Bone marrow (tissue), 2 donors: ENCODE data around the gene SPINDOC.
"Not testable (repeated sequence)": the region's sequence is repeated elsewhere in the genome, so short reads cannot be mapped to it uniquely, and the experiment has no call there.

Experiments
- DNase-seq, 2 donors: peaks; one replicate each; lab custom pipeline; 2025; lab: John Stamatoyannopoulos, UW

SPINDOC gene

DNA sequence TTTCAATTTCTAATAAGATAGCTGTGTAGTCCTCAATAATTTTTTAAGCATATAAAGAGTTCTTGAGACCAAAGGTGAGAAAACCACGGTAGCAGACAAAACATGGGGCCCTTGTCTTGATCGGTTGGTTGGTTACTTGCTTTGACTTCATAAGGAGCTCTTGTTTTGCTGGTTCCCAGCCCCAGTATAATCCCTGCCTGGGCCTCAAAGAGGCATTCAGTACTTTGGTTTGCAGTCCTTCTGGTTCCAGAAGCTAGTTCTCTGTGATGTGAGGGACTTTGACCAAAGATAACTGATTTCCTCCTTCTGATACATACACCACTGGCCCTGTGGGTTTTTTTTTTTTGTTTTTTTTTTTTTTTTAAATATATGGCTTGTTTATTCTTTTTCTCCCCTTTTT is 42.7 kb downstream of the SPINDOC start:
- DNase-seq, result no peak

DNA sequence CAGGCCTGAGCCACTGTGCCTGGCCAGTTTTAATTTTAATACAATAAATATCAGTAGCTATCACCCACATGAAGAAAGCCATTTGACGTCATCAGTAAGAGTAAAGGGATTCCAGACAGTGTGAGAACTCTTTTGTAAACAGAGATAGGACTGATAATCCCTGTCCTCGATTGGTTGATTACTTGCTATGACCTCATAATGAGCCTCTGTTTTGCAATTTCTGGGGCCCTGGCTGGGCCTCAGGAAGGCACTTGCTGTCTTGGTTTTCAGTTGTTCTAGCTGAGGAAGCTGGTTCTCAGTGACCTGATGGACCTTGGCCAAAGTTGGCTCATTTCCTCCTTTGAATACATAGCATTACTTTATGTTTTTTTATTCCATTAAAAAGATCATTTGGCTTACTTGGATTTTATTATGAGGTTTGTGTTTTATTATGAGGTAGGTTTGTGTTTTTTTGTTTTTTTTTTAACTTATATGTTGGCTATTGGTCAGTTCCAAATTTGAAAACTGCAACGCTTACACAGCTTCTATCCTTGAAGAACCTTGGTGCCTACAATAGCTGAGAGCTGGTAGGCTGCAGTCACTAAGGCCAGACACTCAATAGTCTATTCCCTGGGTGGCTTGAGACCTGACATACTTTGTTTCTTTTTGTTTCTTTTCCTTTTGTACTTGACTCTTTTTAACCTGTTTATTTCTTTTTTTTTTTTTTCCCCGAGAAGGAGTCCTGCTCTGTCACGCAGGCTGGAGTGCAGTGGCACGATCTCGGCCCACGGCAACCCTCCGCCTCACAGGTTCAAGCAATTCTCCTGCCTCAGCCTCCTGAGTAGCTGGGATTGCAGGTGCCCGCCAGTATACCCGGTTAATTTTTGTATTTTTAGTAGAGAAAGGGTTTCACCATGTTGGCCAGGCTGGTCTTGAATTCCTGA is 45.6 kb downstream of the SPINDOC start:
- DNase-seq, result no peak

DNA sequence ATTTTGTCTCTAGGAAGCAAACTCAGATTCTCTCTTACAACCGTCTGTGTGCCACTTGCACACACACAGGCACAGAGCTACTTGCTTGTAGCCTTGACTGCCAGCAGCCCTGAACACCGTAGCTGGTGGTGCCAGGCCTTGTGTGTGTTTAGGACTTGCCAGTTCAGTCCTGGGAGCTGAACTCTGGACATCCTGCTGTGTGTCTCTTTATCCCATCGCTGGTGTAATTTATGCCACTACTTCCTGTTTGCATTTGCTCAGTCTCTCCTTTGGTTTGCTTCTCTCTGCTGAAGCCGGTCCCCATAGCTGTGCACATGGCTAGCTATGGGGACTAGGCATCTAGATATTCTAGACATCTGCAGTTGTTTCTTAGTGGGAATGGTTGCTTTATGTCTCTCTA is 49.7 kb downstream of the SPINDOC start:
- DNase-seq, result peak in 1 of 2 donors; percentile 9

DNA sequence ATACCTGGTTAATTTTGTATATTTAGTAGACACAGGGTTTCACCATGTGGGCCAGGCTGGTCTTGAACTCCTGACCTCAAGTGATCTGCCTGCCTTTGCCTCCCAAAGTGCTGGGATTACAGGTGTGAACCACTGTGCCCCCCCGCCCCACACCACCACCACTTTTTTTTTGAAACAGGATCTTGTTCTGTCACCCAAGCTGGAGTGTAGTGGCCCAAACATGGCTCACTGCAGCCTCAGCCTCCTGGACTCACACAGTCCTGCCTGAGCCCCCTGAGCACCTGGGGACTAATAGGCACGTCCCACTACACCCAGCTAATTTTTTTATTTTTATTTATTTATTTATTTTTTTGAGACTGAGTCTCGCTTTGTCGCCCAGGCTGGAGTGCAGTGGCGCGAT is 50.4 kb downstream of the SPINDOC start:
- not testable (repeated sequence) for DNase-seq

DNA sequence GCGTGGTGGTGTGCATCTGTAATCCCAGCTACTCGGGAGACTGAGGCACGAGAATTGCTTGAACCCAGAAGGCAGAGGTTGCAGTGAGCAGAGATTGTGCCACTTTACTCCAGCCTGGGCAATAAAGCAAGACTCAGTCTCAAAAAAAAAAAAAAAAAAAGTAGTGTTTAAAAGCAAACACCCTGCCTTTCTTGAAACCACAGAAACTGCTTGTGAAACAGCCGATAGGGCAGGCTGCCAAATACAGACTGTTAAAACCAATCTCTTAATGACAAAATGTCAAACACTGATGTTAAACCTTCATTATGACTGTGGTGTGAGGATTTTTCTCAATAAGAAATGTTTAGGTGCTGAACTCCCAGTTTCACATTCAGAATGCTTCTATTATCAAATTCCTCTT is 53.0 kb downstream of the SPINDOC start:
- DNase-seq, result peak in 1 of 2 donors; percentile 32

DNA sequence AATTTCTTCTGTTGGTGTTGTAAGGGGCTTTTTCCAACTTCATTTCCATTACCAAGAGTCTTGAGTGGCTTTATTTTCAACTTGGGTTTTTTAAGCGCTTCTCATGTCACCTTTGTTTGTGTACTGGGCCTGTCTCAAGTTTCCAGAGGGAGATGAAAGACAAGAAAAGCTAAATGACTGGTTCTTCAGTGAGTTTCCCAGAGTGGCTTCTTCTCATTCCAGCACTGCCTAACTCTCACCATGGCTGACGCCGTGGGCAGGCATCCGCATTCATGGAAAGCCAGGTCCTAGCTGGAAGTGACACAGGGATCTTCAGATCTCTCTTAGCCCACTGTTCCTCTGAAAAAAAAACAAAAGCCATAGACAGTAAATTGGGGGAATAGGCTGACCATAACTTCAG is 54.3 kb downstream of the SPINDOC start:
- DNase-seq, result no peak

DNA sequence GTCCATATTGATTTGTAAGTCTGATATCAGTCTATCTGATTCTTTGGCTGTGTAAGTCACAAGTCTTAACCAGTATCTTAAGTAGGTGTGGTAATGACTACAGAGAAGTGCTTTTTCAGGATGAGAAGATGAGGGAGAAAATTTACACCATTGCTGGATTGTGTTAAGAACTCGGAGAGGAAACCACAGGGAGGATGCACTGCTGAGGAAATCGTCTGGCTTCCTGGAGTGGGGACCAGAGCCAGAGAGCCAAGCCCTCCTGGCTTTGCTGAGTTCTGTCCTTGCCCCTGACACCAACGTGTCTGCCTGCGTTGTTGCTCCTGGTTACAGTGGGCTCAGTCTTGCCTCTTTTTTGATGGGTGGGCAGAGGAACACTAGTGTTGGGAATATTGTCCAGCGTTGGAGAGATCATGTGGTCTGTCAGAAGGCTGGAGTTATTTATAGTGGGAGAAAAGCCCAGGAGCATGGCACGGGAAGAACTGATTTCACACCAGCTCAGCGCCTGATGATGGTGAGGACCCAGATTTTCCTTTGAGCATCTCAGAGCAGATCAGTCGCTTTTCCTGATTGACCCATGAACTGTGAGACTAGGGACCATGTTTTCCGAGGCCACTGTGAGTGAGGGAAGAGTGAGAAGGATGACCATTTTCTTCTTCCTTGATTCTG is 55.3 kb downstream of the SPINDOC start:
- no peak for DNase-seq

DNA sequence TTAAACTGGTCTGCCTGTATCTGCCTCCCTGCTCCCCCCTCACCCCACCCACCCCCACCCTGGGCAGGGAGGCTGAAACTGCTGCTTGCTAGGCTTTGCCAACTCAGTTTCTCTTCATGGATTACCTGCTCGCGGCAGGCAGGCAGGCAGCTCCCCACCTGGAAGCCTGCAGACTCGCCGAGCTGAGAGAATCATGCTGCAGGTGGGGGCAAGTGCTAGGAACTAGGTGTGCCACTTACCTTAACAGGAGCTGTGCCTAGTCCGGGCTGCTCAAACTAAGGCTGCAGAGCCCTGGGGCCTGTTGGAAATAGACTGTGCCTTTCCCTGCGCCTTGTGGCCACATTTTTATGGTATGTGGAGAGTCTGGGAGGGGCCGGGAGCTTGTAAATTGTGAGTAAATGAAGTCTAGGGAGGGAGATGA is 55.9 kb downstream of the SPINDOC start:
- no peak for DNase-seq

DNA sequence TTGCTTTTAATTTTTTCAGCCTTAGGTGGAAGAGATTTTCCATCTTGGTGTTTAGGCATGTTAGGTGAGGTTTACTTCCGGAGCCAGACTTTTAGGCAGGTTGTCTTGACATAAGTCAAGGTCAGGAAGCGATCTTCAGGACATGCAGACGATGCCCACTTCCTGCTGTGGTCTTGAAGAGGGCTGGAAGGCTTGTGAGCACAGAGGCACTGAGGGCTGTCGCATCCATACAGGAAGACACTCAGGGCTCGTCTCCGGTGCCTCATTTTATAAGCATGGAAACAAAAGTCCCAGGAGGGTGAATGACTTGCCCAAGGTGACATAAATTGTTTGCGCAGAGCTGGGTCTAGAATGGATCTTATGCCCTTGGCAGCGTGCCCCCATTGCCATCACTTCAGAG is 56.4 kb downstream of the SPINDOC start:
- DNase-seq, result no peak

DNA sequence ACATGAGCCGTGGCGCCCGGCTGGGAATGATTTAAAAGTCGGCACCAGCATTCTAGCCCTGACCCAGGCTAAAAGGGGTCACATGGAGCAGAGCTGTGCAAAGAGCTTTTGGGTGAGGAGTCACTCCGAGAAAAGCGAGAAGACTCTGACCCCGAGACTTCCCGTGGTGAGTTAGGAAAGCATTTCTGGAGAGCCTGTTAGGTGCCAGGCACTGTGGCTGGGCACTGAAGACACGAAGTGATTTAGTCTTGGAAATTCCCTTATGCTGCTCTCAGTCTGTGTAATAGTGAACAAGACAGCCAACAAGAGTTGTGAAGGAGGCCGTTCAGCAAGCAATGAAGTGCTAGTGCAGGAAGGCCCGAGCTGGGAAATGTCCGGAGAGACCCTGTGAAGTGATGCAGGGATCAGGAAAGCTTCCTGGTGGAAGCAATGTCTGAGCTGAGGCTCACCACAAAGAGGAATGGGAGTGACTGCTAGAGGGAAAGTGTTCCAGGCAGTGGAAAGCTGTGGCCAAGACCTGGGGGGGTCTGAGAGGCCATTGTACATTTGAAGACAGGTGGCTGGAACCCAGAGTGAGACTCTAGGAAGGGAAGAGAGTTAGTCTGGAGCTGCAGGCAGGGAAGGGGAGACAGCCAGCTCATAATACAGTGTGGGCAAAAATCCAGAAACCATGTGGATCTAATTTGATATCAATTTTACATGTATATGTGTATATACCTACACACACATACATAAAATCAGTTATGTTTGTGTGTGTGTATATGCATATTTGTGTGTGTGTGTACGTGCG is 57.3 kb downstream of the SPINDOC start:
- no peak for DNase-seq

DNA sequence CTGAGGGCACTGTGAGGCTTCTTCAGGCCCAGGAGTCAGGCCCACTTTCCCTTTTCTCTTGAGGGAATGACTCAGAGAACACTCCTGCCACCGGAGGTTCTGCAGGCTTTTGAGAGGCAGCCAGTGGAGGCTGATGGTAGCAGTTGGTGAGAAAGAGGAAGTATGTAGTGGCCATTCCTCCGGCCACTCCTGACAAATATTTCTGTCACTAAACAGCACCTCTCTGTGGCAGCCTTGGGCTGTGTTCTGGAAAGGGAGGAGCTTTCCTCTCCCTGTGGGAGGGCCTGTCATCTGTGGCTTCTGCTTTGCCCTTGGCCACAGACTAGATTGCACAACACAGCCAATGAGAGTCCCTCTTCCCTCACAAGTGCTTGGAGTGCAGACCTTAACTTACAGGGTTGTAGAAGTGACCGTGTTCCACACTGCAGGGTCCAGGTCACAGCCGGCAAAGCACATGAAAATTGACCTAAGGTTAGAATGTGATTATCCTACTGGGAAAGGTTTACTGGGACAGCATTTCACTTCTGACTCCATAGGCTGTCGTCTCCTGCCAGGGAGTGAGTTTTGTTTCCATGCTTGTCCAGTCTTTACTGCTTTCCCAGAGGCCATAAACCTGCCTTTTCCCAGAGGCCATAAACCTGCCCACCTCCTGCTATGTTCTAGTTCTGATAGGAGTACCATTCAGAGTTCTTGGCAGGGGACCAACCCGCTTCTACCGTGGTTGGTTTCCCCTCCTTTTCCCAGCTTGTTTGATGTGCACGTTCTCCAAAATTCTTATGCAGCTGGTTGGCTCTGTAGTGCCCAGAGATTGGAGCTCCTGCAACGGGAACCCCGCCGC is 58.9 kb downstream of the SPINDOC start:
- DNase-seq, result peak; percentile 19 to 98

DNA sequence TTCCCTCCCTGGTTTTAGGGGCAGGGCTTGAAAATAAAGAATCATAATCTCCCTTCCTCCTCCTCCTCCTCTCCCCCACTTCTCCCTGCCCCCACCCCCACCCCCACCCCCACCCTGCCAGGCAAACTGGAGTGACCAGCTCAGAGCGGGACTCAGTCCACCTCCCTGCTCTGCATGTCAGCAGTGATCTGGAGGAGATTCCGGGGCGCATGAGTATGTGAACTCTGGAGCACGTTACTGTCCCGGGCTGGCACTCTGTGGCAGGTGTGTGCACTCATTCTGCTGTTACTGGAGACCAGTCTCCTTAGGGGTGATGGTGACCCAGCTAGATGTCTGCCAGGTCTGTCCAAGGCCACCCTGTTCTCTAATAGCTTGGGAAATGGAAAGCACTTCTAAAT is 59.5 kb downstream of the SPINDOC start:
- no peak for DNase-seq

DNA sequence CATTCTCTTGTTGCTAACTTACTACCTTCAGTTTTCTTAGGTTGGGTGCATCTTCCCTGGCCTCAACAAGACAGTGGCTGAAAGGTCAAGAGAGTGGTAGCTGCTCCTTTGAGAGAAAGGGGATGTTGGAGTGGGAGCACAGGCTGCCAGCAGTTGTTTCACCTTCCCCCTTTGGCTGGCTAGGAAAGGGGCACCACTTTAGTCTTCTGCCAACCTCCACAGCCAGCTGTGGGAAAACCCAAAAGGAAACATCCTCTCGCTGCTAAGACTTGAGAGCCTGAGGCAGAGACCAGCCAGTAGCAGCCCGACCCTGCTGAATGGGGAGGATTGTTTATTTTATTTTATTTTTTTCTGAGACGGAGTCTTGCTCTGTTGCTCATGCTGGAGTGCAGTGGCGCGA is 60.1 kb downstream of the SPINDOC start:
- DNase-seq, result no peak

DNA sequence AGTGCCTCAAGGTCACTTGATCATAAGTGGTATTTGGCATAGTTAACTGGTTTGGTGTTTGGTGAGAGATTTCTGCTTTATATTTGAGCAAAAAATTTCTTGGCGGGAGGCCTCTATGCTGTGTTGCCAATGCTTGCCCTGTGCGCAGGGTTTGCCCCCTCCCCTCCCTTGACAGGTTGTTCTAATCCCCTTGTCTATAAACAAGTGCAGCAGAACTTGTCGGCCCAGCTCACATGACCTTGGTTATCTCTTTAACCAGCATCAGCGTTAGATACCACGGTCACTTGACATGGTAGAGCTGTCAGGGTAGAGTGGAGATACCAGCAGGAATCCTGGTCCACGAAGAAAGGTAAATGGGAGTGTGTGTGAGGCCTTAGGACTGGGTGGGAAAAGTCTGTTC is 61.3 kb downstream of the SPINDOC start:
- no peak for DNase-seq

DNA sequence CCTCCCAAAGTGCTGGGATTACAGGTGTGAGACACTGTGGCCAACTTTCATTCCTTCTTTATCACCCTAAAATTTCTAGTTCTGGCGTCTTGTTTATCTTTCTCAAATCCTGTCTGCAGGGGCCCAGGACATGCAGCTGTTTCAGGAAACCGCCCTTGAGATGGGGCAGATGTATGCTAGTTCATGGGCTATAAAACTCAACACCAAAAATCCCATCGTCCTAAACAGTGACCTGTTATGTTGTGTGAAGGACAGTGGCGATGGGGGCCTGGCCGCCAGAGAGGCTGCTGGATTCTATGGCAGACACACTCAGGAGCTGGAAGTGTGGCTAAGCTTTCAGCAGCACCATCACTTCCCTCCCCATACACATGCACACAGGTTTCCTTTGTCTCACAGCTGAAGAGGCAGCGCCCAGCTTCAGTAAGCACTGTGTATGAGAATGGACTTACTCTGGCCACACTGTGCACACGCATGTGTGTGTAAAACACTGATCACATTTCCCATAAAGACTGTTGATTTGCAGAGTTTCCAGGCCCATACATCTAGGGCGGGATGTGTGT is 62.3 kb downstream of the SPINDOC start:
- no peak for DNase-seq

DNA sequence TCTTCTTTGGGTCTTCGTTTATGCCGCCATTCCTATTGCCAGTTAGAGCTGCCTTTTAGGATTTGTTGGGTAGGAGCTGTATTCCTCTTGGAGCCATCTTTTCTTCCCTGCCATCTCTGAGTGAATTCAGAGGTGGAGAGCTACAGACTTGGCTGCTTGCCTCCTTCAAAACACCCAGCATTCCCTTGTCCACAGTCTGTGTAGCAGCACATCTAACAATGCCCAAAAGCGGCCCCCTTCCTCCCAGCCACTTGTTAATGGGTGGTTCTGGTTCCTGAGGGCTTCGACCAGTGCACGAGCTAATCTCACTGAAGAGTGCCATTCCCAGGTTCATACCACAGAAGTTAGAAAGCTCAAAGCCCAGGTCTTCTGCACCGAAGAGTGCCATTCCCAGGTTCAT is 63.4 kb downstream of the SPINDOC start:
- no peak for DNase-seq
